Measurements from ENCODE around the gene FCHSD2.
"Not testable (repeated sequence)": the region's sequence is repeated elsewhere in the genome, so short reads cannot be mapped to it uniquely, and the experiment has no call there.

FCHSD2 gene

DNA sequence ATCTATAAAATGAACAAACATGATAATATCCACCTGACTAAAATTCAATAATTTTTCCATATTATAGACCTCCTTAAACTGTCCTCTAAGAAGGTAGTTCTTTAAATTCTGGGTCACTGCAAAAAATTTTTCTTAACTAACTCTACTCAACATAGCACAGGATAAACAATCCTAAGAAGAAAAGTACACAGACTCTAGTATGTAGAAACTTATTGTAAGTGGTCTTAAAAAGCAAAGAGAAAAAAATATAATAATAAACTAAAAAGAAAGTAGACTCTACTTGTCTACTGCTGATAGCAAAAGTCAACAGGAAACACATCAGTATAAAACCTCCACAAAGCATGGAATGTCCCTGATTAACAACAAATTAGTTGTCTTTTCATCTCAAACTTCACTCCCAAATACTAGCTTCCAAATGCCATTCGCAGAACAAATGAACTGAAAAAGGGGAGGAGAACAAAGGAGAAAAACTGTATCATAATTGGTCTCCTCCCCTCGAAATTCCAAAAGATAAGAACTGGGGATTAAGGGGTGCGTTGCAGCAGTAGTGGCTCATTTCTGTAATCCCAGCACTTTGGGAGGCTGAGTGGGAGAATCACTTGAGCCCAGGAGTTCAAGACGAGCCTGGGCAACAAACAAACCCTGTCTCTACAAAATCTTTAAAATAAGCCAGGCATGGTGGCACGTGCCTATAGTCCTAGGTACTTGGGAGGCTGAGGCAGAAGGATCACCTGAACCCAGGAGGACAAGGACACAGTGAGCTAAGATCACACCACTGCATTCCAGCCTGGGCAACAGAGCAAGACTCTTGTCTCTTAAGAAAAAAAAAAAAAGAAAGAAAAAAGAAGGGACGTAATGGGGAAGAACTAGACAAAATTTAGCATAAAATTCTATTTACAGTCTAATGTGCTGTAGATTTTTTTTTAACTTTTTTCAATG, 6.5 kb downstream of the FCHSD2 start:
- TF ChIP-seq, protein P1, sequence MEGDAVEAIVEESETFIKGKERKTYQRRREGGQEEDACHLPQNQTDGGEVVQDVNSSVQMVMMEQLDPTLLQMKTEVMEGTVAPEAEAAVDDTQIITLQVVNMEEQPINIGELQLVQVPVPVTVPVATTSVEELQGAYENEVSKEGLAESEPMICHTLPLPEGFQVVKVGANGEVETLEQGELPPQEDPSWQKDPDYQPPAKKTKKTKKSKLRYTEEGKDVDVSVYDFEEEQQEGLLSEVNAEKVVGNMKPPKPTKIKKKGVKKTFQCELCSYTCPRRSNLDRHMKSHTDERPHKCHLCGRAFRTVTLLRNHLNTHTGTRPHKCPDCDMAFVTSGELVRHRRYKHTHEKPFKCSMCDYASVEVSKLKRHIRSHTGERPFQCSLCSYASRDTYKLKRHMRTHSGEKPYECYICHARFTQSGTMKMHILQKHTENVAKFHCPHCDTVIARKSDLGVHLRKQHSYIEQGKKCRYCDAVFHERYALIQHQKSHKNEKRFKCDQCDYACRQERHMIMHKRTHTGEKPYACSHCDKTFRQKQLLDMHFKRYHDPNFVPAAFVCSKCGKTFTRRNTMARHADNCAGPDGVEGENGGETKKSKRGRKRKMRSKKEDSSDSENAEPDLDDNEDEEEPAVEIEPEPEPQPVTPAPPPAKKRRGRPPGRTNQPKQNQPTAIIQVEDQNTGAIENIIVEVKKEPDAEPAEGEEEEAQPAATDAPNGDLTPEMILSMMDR (IDR thresholded peaks at IDR 0.05; ENCODE audit: low read depth, low read length): no peak

DNA sequence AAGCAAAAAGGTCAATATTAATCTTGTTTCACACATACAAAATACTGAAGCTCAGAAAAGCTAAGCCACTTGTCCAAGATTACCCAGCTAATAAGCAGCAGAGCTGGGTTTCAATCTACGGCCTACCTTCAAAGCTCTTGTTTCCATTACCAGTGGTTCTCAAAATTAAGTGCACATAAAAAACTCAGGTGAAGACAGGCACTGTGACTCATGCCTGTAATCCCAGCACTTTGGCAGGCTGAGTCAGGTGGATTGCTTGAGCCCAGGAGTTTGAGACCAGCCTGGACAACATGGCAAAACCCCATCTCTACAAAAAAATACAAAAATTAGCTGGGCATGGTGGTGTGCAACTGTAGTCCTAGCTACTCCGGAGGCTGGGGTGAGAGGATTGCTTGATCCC, 9.8 kb downstream of the FCHSD2 start:
- not testable (repeated sequence) for H3K4me3 ChIP-seq (ENCODE audit: low read depth, low read length)

More for the DNA sequence above, 6.5 kb downstream of the FCHSD2 start:
- H3K4me3 ChIP-seq (ENCODE audit: low read depth, low read length): no peak overlapping the region

DNA sequence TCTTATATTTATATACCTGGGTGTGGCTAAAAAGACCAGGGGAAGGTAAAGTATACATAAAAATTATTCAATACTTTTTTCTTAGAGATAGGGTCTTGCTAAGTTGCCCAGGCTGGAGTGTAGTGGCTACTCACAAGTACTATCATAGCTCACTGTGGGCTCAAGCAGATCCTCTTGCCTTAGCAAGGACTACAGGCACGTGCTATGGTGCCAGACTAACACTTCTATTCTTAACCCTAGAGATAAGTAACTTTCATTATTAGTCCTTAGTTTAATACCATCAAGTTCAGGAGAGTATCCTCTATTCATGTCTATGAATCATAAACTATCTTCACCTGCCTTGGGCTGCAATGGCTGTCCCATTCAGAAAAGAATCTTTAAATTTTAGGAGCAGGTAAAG, 11.9 kb downstream of the FCHSD2 start:
- TF ChIP-seq, protein P1 (IDR thresholded peaks at IDR 0.05; ENCODE audit: low read depth, low read length): no peak
- no peak overlapping the region for H3K4me3 ChIP-seq (ENCODE audit: low read depth, low read length)

DNA sequence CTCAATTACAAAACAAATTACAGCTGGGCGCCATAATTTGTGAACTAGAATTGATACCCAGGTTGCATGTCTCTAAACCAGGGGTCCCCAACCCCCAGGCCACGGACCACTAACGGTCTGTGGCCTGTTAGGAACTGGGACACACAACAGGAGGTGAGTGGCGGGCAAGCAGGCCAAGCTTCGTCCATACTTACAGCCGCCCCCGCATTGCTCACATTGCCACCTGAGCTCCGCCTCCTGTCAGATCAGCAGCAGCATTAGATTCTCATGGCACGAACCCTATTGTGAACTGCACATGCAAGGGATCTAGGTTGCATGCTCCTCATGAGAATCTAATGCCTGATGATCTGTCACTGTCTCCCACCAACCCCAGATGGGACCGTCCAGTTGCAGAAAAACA, 12.9 kb downstream of the FCHSD2 start:
- no peak overlapping the region for H3K4me3 ChIP-seq (ENCODE audit: low read depth, low read length)
- TF ChIP-seq, protein P1 (IDR thresholded peaks at IDR 0.05; ENCODE audit: low read depth, low read length): no peak

DNA sequence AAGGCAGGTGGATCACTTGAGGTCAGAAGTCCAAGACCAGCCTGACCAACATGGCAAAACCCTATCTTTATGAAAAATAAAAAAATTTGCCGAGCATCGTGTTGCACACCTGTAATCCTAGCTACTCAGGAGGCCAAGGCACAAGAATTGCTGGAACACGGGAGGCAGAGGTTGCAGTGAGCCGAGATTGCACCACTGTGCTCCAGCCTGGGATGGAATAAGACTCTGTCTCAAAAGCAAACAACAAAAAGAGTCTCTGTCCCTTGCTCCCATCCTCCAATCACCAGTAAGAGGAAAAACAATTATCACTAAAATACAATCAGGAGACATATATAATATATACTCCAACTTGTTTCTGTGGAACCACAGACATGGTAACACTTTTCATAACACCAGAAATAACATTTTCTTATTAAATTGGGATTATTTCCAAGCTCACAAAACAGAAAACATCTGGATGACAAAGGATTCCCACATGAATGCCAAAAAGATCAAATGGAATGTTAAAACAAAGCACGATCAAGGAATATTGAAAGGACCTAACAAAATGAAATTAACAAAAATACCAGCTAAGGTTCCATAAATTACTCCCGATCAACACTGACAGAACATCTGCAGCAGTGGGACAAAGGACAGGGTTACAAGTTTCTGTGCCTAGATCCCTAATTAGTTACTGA, 15.2 kb downstream of the FCHSD2 start:
- TF ChIP-seq, protein P1 (IDR thresholded peaks at IDR 0.05; ENCODE audit: low read depth, low read length): no peak
- H3K4me3 ChIP-seq (ENCODE audit: low read depth, low read length): no peak overlapping the region

DNA sequence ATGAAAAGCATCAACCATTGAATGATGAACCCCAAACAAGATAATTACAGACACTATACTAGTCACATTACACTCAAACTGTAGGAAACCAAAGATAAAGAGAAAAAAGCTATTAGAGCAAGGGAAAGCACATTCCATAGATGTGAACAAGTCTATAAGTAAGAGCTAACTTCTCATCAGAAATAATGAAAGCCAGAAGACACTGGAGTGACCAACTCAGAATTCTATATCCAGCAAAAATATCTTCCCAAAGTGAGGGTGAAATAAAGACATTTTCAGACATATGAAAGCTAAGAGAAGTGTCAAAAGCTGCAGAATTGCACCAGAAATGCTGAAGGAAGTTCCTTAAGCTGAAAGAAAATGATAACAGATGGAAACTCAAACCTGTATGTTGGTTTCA, 17.3 kb downstream of the FCHSD2 start:
- no peak overlapping the region for H3K4me3 ChIP-seq (ENCODE audit: low read depth, low read length)
- TF ChIP-seq, protein P1 (IDR thresholded peaks at IDR 0.05; ENCODE audit: low read depth, low read length): no peak

DNA sequence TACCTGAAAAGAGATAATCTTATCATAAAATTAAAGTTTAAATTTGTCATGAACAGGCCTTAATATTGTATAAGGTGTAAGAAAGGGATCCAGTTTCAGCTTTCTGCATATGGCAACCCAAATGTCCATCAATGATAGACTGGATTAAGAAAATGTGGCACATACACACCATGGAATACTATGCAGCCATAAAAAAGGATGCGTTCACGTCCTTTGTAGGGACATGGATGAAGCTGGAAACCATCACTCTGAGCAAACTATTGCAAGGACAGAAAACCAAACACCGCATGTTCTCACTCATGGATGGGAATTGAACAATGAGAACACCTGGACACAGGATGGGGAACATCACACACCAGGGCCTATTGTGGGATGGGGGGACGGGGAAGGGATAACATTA, 18.2 kb downstream of the FCHSD2 start:
- not testable (repeated sequence) for H3K4me3 ChIP-seq (ENCODE audit: low read depth, low read length)

DNA sequence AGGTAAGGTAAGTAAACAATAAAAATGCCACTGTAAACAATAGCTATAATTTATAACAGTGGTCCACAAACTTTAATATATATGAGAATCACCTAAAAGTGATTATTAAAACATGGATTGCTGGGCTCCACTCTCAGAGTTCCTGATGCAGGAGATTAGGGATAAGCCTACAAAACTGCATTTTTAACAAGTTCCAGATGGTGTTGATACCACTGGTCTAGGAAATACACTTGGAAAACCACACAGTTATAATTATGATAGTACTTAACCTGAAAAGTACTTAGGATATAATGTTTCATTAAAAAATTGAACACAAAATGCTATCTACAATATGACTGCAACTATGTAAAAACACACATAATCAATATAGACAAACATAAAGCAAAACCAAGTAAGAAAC, 20.4 kb downstream of the FCHSD2 start:
- TF ChIP-seq, protein P1 (IDR thresholded peaks at IDR 0.05; ENCODE audit: low read depth, low read length): no peak
- no peak overlapping the region for H3K4me3 ChIP-seq (ENCODE audit: low read depth, low read length)

Measured in WI38 (cell line).